Neural progenitor cell (in vitro differentiated cells): ENCODE data around the gene GPRIN2. TPM values are rescaled to one million over a fixed set of nuclear protein-coding genes. Genes with fewer than 3 reads are reported as not detected.
A peak's percentile ranks its signal among the peaks of the same experiment; 100 is the strongest.
"Not testable (repeated sequence)": the region's sequence is repeated elsewhere in the genome, so short reads cannot be mapped to it uniquely, and the experiment has no call there.

ENCODE experiments used
- DNase-seq: peaks from one replicate; pipeline ENCODE4 v3.0.0-alpha.2; 2016; ENCODE audit warnings: low spot score
- H2AFZ ChIP-seq: fragments of 200-600 bp; sonication (generic); replicated peaks from 2 replicates; pipeline ENCODE4 v1.6.1; 2016; ENCODE audit warnings: antibody characterized with exemption
- H3F3A ChIP-seq: fragments of 200-600 bp; sonication (generic); 2 replicates; pipeline ENCODE4 v1.6.1; 2016; ENCODE audit warnings: antibody characterized with exemption, low read depth
- H3K27ac ChIP-seq: fragments of 200-600 bp; sonication (generic); 2 replicates; pipeline ENCODE4 v1.5.1; 2016; ENCODE audit warnings: mild to moderate bottlenecking
- H3K27me3 ChIP-seq: fragments of 200-600 bp; sonication (generic); 2 replicates; pipeline ENCODE4 v1.6.1; 2016; ENCODE audit warnings: mild to moderate bottlenecking, moderate library complexity
- H3K36me3 ChIP-seq: fragments of 200-600 bp; sonication (generic); 2 replicates; pipeline ENCODE4 v1.5.1; 2016
- H3K4me1 ChIP-seq: fragments of 200-600 bp; sonication (generic); 2 replicates; pipeline ENCODE4 v1.6.1; 2016; ENCODE audit warnings: mixed run types
- H3K4me2 ChIP-seq: fragments of 200-600 bp; sonication (generic); 2 replicates; pipeline ENCODE4 v1.6.1; 2016
- H3K4me3 ChIP-seq: fragments of 200-600 bp; sonication (generic); 2 replicates; pipeline ENCODE4 v1.5.1; 2016
- H3K79me2 ChIP-seq: fragments of 200-600 bp; sonication (generic); 2 replicates; pipeline ENCODE4 v1.6.1; 2016; ENCODE audit warnings: low read depth
- H3K9ac ChIP-seq: fragments of 200-600 bp; sonication (generic); 2 replicates; pipeline ENCODE4 v1.6.1; 2016
- H3K9me3 ChIP-seq: fragments of 200-600 bp; sonication (generic); 2 replicates; pipeline ENCODE4 v1.5.1; 2016; ENCODE audit warnings: low read depth
- H4K20me1 ChIP-seq: fragments of 200-600 bp; sonication (generic); 2 replicates; pipeline ENCODE4 v1.6.1; 2016; ENCODE audit warnings: low read depth
- H3K27ac Mint-ChIP-seq: 3 replicates; pipeline ENCODE4 v1.8.0; 2021; ENCODE audit warnings: mixed read lengths
- H3K27me3 Mint-ChIP-seq: 2 replicates; pipeline ENCODE4 v1.8.0; 2022; ENCODE audit warnings: low read depth, mild to moderate bottlenecking, inconsistent platforms, moderate library complexity, mixed read lengths; ENCODE audit not compliant: insufficient read depth
- H3K36me3 Mint-ChIP-seq: 3 replicates; pipeline ENCODE4 v1.8.0; 2021; ENCODE audit warnings: mixed read lengths
- H3K4me1 Mint-ChIP-seq: 3 replicates; pipeline ENCODE4 v1.8.0; 2021; ENCODE audit warnings: mixed read lengths
- H3K4me3 Mint-ChIP-seq: 3 replicates; pipeline ENCODE4 v1.8.0; 2021; ENCODE audit warnings: mild to moderate bottlenecking, moderate library complexity, mixed read lengths
- H3K9me3 Mint-ChIP-seq: 3 replicates; pipeline ENCODE4 v1.8.0; 2020; ENCODE audit warnings: mixed read lengths
- EZH2 ChIP-seq: fragments of 200-600 bp; sonication (generic); IDR thresholded peaks from 2 replicates; pipeline ENCODE4 v1.6.1; 2017; ENCODE audit warnings: antibody characterized with exemption, mild to moderate bottlenecking, moderate library complexity
- EZH2phosphoT487 ChIP-seq: fragments of 200-600 bp; sonication (generic); IDR thresholded peaks from 2 replicates; pipeline ENCODE4 v1.6.1; 2017; ENCODE audit warnings: antibody characterized with exemption
- total RNA-seq: library from RNA; depleted of rRNA; stranded (reverse); fragments of >200 nt; gene quantifications from 2 replicates; pipeline ENCODE4 v1.2.3, GENCODE V29; 2015; ENCODE audit warnings: low replicate concordance
- TF ChIP-seq, protein P1 (sequence below): fragments of 200-600 bp; sonication (generic); IDR thresholded peaks from 2 replicates; pipeline ENCODE4 v1.5.1; 2017; ENCODE audit warnings: antibody characterized with exemption, mild to moderate bottlenecking

GPRIN2 gene
- total RNA-seq, 1 donor from 2014 or later = 6.9 TPM

DNA sequence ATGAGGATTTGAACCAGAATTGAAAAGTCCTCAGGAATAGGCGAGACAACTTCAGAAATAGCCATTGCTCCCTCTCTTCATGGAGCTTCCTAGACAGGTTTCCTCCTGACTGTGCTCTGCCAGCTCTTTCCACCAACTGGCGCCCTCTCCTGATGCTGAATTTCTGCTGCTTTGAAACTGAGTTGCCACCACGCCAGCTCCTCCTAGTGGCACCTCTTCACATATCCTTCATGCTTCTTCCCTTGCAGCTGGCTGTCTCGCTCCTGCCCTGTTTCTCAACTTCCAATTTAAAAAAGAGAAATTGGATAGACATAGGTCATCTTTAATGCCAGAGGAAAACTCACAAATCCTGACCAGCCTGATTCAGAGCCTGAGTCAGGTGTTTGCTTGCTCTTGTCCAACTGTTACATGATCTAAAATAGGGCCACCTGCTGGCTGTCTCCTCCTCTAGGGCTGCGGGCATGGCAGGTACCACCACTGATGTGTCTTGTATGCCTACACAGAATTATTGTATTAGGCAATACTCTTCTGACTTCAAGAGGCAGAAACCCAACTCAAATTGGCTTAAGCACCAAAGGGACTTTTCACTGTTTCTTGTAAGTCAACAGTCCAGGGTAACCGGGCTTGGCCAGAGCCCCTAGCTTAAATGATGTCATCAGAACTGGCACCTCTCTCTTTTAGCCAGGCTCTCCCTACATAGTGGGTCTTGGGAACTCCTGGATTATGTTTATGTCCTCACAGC, 9.3 kb upstream of the GPRIN2 start:
- H3K4me3 ChIP-seq, H3K9me3 Mint-ChIP-seq, H3K27me3 Mint-ChIP-seq, H3K79me2 ChIP-seq, H3K4me1 ChIP-seq, H3K4me2 ChIP-seq, H3K36me3 Mint-ChIP-seq, H3K9me3 ChIP-seq, H3K36me3 ChIP-seq, H3F3A ChIP-seq, H3K4me1 Mint-ChIP-seq, H3K9ac ChIP-seq, H3K27me3 ChIP-seq, H3K4me3 Mint-ChIP-seq, H3K27ac ChIP-seq, H4K20me1 ChIP-seq, H3K27ac Mint-ChIP-seq, H2AFZ ChIP-seq: not testable (repeated sequence)
- DNase-seq = peak; percentile 67
- TF ChIP-seq, protein P1, sequence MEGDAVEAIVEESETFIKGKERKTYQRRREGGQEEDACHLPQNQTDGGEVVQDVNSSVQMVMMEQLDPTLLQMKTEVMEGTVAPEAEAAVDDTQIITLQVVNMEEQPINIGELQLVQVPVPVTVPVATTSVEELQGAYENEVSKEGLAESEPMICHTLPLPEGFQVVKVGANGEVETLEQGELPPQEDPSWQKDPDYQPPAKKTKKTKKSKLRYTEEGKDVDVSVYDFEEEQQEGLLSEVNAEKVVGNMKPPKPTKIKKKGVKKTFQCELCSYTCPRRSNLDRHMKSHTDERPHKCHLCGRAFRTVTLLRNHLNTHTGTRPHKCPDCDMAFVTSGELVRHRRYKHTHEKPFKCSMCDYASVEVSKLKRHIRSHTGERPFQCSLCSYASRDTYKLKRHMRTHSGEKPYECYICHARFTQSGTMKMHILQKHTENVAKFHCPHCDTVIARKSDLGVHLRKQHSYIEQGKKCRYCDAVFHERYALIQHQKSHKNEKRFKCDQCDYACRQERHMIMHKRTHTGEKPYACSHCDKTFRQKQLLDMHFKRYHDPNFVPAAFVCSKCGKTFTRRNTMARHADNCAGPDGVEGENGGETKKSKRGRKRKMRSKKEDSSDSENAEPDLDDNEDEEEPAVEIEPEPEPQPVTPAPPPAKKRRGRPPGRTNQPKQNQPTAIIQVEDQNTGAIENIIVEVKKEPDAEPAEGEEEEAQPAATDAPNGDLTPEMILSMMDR = peak; percentile 68

GRCh38 chr10:46560952-46561351, 4.5 kb upstream of the GPRIN2 start:
- Histone ChIP-seq H3K9me3 (no peaks in the 10 kb centered on the region), H3K4me2 (no peak overlapping the region), H2AFZ (no peak overlapping the region), H3K4me1 (no peaks in the 10 kb centered on the region), H3K79me2 (no peaks in the 10 kb centered on the region), H3F3A (no peaks in the 10 kb centered on the region), H3K36me3 (no peaks in the 10 kb centered on the region), H3K27me3 (peaks cover 52% of the 10 kb centered on the region), H3K9ac (no peak overlapping the region), H4K20me1 (no peaks in the 10 kb centered on the region), H3K27ac (no peak overlapping the region), H3K4me3 (no peak overlapping the region)
- peaks cover 10% of the 10 kb centered on the region for H3K27me3 Mint-ChIP-seq
- H3K4me3 Mint-ChIP-seq = no peak overlapping the region
- DNase-seq = no peak
- peaks cover 2% of the 10 kb centered on the region for H3K36me3 Mint-ChIP-seq
- TF ChIP-seq, protein P1 = no peak
- TF ChIP-seq EZH2 = no peak
- TF ChIP-seq EZH2phosphoT487 = no peak
- peaks cover 5% of the 10 kb centered on the region for H3K4me1 Mint-ChIP-seq
- H3K27ac Mint-ChIP-seq = no peak overlapping the region
- peaks cover 3% of the 10 kb centered on the region for H3K9me3 Mint-ChIP-seq

GRCh38 chr10:46560381-46560780, 3.9 kb upstream of the GPRIN2 start:
- Mint-ChIP-seq H3K4me3 (no peak overlapping the region), H3K9me3 (peaks cover 3% of the 10 kb centered on the region), H3K27ac (no peak overlapping the region), H3K36me3 (peaks cover 2% of the 10 kb centered on the region), H3K27me3 (peaks cover 10% of the 10 kb centered on the region), H3K4me1 (peaks cover 7% of the 10 kb centered on the region)
- Histone ChIP-seq H3K4me2 (no peak overlapping the region), H4K20me1 (no peaks in the 10 kb centered on the region), H3K4me3 (no peak overlapping the region), H3K79me2 (no peaks in the 10 kb centered on the region), H3K27me3 (peaks cover 58% of the 10 kb centered on the region), H3K9ac (no peak overlapping the region), H3K36me3 (no peaks in the 10 kb centered on the region), H3K4me1 (peaks cover 6% of the 10 kb centered on the region), H3K9me3 (no peaks in the 10 kb centered on the region), H3K27ac (no peak overlapping the region), H3F3A (no peaks in the 10 kb centered on the region), H2AFZ (no peak overlapping the region)
- DNase-seq = no peak
- TF ChIP-seq EZH2phosphoT487 (no peak), EZH2 (no peak)
- TF ChIP-seq, protein P1 = no peak
